SK-N-SH treated with all-trans-retinoic acid at 6 μM for 48 hours (cell line): Measurements from ENCODE around the gene DEDD2.

ENCODE experiments used
- ATAC-seq: fragments of 200-7000 bp; cut with Tn5 transposase; 3 replicates; pipeline ENCODE4 v1.9.1; 2020; ENCODE audit warnings: mild to moderate bottlenecking, moderate library complexity
- BACH2 ChIP-seq: fragments of 250-450 bp; sonication (Bioruptor Pico); IDR thresholded peaks from 2 replicates; pipeline ENCODE4 v1.9.0; 2021; ENCODE audit warnings: mild to moderate bottlenecking, borderline replicate concordance
- CSDC2 ChIP-seq: fragments of 250-450 bp; sonication (Bioruptor Pico); IDR thresholded peaks from 2 replicates; pipeline ENCODE4 v1.5.0; 2020; ENCODE audit warnings: mild to moderate bottlenecking, moderate library complexity
- ESRRG ChIP-seq: fragments of 250-450 bp; sonication (Bioruptor Pico); IDR thresholded peaks from 2 replicates; pipeline ENCODE4 v1.6.1; 2021; ENCODE audit warnings: mild to moderate bottlenecking
- GLIS3 ChIP-seq: fragments of 250-450 bp; sonication (Bioruptor Pico); IDR thresholded peaks from 2 replicates; pipeline ENCODE4 v1.5.0; 2020; ENCODE audit warnings: mild to moderate bottlenecking, moderate library complexity
- ISL1 ChIP-seq: fragments of 250-450 bp; sonication (Bioruptor Pico); IDR thresholded peaks from 2 replicates; pipeline ENCODE4 v2.1.2; 2022; ENCODE audit warnings: mild to moderate bottlenecking, moderate library complexity
- OSR1 ChIP-seq: fragments of 250-450 bp; sonication (Bioruptor Pico); IDR thresholded peaks from 2 replicates; pipeline ENCODE4 v1.8.0; 2022; ENCODE audit warnings: moderate library complexity, mild to moderate bottlenecking, inconsistent platforms
- PPARA ChIP-seq: fragments of 250-450 bp; sonication (Bioruptor Pico); IDR thresholded peaks from 2 replicates; pipeline ENCODE4 v1.5.0; 2020; ENCODE audit warnings: mild to moderate bottlenecking, borderline replicate concordance
- SNAI2 ChIP-seq: fragments of 250-450 bp; sonication (Bioruptor Pico); IDR thresholded peaks from 2 replicates; pipeline ENCODE4 v1.5.0; 2020; ENCODE audit warnings: mild to moderate bottlenecking, moderate library complexity
- TCF4 ChIP-seq: fragments of 250-450 bp; sonication (Bioruptor Pico); IDR thresholded peaks from 2 replicates; pipeline ENCODE4 v1.8.0; 2021; ENCODE audit warnings: mild to moderate bottlenecking, moderate library complexity, borderline replicate concordance
- TOX ChIP-seq: fragments of 250-450 bp; sonication (Bioruptor Pico); IDR thresholded peaks from 2 replicates; pipeline ENCODE4 v1.8.0; 2021; ENCODE audit warnings: mild to moderate bottlenecking, moderate library complexity, borderline replicate concordance
- ZC3H10 ChIP-seq: fragments of 250-450 bp; sonication (Bioruptor Pico); IDR thresholded peaks from 2 replicates; pipeline ENCODE4 v1.5.1; 2021; ENCODE audit warnings: mild to moderate bottlenecking, moderate library complexity
- ZFP3 ChIP-seq: fragments of 250-450 bp; sonication (Bioruptor Pico); IDR thresholded peaks from 2 replicates; pipeline ENCODE4 v1.5.0; 2020; ENCODE audit warnings: mild to moderate bottlenecking, moderate library complexity
- ZFP30 ChIP-seq: fragments of 450-650 bp; formaldehyde crosslinking; IDR thresholded peaks from 2 replicates; pipeline ENCODE4 v1.5.0; 2022; ENCODE audit warnings: mild to moderate bottlenecking, moderate library complexity
- ZNF565 ChIP-seq: fragments of 450-650 bp; formaldehyde crosslinking; conservative IDR thresholded peaks from 2 replicates; pipeline ENCODE4 v1.5.0; 2020; ENCODE audit warnings: low read depth, mild to moderate bottlenecking, moderate library complexity
- ZNF8 ChIP-seq: fragments of 450-650 bp; formaldehyde crosslinking; IDR thresholded peaks from 2 replicates; pipeline ENCODE4 v1.5.0; 2020; ENCODE audit warnings: mild to moderate bottlenecking, moderate library complexity
- TF ChIP-seq, protein P1 (sequence below): fragments of 250-450 bp; sonication (Bioruptor Pico); IDR thresholded peaks from 2 replicates; pipeline ENCODE4 v1.5.1; 2020; ENCODE audit warnings: low read depth, mild to moderate bottlenecking, moderate library complexity
- TF ChIP-seq, protein P2 (sequence below): fragments of 250-450 bp; sonication (Bioruptor Pico); IDR thresholded peaks from 2 replicates; pipeline ENCODE4 v1.5.0; 2020; ENCODE audit warnings: mild to moderate bottlenecking, moderate library complexity
- TF ChIP-seq, protein P3 (sequence below): fragments of 250-450 bp; sonication (Bioruptor Pico); IDR thresholded peaks from 2 replicates; pipeline ENCODE4 v1.8.0; 2021; ENCODE audit warnings: low read depth, mild to moderate bottlenecking, moderate library complexity, borderline replicate concordance
- TF ChIP-seq, protein P4 (sequence below): fragments of 250-450 bp; sonication (Bioruptor Pico); IDR thresholded peaks from 2 replicates; pipeline ENCODE4 v1.8.0; 2020; ENCODE audit warnings: mild to moderate bottlenecking, moderate library complexity, borderline replicate concordance
- TF ChIP-seq, protein P5 (sequence below): fragments of 250-450 bp; sonication (Bioruptor Pico); IDR thresholded peaks from 2 replicates; pipeline ENCODE4 v1.5.1; 2021; ENCODE audit warnings: mild to moderate bottlenecking, moderate library complexity

DEDD2 gene

DNA sequence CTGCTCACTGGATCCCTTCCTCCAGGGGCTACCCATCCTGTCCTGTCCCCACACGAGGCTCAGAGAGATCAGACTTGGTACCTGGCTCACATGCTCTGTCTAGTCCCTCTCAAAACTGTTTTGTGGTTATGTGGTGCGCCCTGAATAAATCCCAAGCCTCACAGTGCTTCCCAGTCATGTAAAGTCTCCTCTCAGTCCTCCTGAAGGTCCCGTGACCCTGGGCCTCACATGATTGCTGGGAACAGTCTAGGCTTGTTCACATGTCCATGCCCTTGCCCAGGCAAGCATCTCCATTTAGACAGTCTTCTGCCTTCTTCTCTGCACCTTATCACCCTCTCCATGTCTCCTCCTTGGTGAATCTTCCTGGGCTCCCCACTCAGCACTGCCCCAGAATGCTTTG is 49.3 kb downstream of the DEDD2 start:
- ATAC-seq = no peak

DNA sequence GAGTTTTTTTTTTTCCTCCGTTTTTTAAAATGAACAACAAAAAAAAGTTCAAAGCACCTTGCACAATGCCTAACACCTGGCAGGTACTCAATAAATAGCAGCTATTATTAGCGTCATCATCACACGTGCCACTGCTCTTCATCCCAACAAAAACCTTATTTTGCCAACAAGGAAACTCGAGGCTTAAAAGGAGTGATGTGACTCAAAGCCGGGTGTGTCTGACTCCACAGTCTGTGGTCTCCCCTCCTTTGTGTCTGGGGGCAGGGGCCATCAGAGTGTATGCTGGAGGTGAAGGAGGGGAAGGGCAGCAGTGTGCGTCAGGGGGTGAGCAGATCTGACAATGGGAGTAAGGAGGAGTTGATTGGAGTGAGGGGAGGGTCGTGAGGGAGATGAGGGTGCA is 51.2 kb downstream of the DEDD2 start:
- ATAC-seq = no peak
- no peak for TF ChIP-seq PPARA (CRISPR knock-in tag)
- no peak for TF ChIP-seq ZNF8 (CRISPR knock-in tag)
- TF ChIP-seq CSDC2 (CRISPR knock-in tag) = no peak
- no peak for TF ChIP-seq TOX
- TF ChIP-seq ZFP30 (CRISPR knock-in tag) = no peak
- no peak for TF ChIP-seq ESRRG (CRISPR knock-in tag)
- TF ChIP-seq, protein P1, sequence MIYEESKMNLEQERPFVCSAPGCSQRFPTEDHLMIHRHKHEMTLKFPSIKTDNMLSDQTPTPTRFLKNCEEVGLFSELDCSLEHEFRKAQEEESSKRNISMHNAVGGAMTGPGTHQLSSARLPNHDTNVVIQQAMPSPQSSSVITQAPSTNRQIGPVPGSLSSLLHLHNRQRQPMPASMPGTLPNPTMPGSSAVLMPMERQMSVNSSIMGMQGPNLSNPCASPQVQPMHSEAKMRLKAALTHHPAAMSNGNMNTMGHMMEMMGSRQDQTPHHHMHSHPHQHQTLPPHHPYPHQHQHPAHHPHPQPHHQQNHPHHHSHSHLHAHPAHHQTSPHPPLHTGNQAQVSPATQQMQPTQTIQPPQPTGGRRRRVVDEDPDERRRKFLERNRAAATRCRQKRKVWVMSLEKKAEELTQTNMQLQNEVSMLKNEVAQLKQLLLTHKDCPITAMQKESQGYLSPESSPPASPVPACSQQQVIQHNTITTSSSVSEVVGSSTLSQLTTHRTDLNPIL (CRISPR knock-in tag) = no peak
- TF ChIP-seq, protein P2, sequence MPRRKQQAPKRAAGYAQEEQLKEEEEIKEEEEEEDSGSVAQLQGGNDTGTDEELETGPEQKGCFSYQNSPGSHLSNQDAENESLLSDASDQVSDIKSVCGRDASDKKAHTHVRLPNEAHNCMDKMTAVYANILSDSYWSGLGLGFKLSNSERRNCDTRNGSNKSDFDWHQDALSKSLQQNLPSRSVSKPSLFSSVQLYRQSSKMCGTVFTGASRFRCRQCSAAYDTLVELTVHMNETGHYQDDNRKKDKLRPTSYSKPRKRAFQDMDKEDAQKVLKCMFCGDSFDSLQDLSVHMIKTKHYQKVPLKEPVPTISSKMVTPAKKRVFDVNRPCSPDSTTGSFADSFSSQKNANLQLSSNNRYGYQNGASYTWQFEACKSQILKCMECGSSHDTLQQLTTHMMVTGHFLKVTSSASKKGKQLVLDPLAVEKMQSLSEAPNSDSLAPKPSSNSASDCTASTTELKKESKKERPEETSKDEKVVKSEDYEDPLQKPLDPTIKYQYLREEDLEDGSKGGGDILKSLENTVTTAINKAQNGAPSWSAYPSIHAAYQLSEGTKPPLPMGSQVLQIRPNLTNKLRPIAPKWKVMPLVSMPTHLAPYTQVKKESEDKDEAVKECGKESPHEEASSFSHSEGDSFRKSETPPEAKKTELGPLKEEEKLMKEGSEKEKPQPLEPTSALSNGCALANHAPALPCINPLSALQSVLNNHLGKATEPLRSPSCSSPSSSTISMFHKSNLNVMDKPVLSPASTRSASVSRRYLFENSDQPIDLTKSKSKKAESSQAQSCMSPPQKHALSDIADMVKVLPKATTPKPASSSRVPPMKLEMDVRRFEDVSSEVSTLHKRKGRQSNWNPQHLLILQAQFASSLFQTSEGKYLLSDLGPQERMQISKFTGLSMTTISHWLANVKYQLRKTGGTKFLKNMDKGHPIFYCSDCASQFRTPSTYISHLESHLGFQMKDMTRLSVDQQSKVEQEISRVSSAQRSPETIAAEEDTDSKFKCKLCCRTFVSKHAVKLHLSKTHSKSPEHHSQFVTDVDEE (CRISPR knock-in tag) = no peak
- TF ChIP-seq ISL1 (CRISPR knock-in tag) = no peak

More for the DNA sequence above, 49.3 kb downstream of the DEDD2 start:
- TF ChIP-seq, protein P3, sequence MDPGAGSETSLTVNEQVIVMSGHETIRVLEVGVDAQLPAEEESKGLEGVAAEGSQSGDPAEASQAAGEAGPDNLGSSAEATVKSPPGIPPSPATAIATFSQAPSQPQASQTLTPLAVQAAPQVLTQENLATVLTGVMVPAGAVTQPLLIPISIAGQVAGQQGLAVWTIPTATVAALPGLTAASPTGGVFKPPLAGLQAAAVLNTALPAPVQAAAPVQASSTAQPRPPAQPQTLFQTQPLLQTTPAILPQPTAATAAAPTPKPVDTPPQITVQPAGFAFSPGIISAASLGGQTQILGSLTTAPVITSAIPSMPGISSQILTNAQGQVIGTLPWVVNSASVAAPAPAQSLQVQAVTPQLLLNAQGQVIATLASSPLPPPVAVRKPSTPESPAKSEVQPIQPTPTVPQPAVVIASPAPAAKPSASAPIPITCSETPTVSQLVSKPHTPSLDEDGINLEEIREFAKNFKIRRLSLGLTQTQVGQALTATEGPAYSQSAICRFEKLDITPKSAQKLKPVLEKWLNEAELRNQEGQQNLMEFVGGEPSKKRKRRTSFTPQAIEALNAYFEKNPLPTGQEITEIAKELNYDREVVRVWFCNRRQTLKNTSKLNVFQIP = no peak
- no peak for TF ChIP-seq TCF4 (CRISPR knock-in tag)
- TF ChIP-seq ZNF8 (CRISPR knock-in tag) = no peak
- TF ChIP-seq SNAI2 (CRISPR knock-in tag) = no peak
- TF ChIP-seq, all 23 proteins: peak for 0

DNA sequence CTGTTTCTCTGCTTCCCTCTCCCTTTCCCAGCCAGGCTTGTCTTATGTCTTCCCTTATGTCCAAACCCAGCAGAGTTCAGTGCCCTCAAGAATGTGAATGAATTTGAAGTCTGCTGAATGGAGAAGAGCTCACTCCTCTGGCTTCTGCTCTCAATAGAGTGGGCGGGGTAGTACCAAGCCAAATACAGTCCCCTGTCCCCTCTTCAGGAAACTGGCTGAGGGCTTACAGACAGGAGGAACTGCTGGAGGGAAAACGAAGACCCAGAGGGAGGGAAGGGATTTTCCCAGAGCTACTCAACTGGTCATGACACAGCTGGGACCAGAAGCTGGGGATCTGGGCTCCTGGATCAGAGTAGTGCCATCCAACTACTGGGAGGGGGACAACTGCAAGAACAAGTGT is 52.3 kb downstream of the DEDD2 start:
- no peak for ATAC-seq

More for the DNA sequence above, 52.3 kb downstream of the DEDD2 start:
- TF ChIP-seq SNAI2 (CRISPR knock-in tag) = no peak
- no peak for TF ChIP-seq ISL1 (CRISPR knock-in tag)
- TF ChIP-seq ZFP30 (CRISPR knock-in tag) = no peak
- TF ChIP-seq, protein P4, sequence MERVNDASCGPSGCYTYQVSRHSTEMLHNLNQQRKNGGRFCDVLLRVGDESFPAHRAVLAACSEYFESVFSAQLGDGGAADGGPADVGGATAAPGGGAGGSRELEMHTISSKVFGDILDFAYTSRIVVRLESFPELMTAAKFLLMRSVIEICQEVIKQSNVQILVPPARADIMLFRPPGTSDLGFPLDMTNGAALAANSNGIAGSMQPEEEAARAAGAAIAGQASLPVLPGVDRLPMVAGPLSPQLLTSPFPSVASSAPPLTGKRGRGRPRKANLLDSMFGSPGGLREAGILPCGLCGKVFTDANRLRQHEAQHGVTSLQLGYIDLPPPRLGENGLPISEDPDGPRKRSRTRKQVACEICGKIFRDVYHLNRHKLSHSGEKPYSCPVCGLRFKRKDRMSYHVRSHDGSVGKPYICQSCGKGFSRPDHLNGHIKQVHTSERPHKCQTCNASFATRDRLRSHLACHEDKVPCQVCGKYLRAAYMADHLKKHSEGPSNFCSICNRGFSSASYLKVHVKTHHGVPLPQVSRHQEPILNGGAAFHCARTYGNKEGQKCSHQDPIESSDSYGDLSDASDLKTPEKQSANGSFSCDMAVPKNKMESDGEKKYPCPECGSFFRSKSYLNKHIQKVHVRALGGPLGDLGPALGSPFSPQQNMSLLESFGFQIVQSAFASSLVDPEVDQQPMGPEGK (CRISPR knock-in tag) = no peak
- TF ChIP-seq, protein P5, sequence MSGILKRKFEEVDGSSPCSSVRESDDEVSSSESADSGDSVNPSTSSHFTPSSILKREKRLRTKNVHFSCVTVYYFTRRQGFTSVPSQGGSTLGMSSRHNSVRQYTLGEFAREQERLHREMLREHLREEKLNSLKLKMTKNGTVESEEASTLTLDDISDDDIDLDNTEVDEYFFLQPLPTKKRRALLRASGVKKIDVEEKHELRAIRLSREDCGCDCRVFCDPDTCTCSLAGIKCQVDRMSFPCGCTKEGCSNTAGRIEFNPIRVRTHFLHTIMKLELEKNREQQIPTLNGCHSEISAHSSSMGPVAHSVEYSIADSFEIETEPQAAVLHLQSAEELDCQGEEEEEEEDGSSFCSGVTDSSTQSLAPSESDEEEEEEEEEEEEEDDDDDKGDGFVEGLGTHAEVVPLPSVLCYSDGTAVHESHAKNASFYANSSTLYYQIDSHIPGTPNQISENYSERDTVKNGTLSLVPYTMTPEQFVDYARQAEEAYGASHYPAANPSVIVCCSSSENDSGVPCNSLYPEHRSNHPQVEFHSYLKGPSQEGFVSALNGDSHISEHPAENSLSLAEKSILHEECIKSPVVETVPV (CRISPR knock-in tag) = no peak
- no peak for TF ChIP-seq ZC3H10
- TF ChIP-seq GLIS3 (CRISPR knock-in tag) = no peak
- TF ChIP-seq TOX = no peak
- no peak for TF ChIP-seq ZNF8 (CRISPR knock-in tag)
- no peak for TF ChIP-seq TCF4 (CRISPR knock-in tag)
- TF ChIP-seq BACH2 = no peak
- TF ChIP-seq ZFP3 = no peak
- TF ChIP-seq, protein P1 (CRISPR knock-in tag) = no peak
- TF ChIP-seq CSDC2 (CRISPR knock-in tag) = no peak
- TF ChIP-seq ESRRG (CRISPR knock-in tag) = no peak
- no peak for TF ChIP-seq OSR1 (CRISPR knock-in tag)
- TF ChIP-seq ZNF565 (CRISPR knock-in tag) = no peak
- TF ChIP-seq, all 23 proteins: peak for 0
